HG03045 (cell line): ENCODE measurements around the gene URGCP.

ENCODE experiments used
- ATAC-seq: cut with Tn5 transposase; IDR thresholded peaks from one replicate; pipeline ENCODE4 v1.9.1; 2021; ENCODE audit warnings: mild to moderate bottlenecking, moderate library complexity; ENCODE audit not compliant: unreplicated experiment

Gene URGCP

DNA sequence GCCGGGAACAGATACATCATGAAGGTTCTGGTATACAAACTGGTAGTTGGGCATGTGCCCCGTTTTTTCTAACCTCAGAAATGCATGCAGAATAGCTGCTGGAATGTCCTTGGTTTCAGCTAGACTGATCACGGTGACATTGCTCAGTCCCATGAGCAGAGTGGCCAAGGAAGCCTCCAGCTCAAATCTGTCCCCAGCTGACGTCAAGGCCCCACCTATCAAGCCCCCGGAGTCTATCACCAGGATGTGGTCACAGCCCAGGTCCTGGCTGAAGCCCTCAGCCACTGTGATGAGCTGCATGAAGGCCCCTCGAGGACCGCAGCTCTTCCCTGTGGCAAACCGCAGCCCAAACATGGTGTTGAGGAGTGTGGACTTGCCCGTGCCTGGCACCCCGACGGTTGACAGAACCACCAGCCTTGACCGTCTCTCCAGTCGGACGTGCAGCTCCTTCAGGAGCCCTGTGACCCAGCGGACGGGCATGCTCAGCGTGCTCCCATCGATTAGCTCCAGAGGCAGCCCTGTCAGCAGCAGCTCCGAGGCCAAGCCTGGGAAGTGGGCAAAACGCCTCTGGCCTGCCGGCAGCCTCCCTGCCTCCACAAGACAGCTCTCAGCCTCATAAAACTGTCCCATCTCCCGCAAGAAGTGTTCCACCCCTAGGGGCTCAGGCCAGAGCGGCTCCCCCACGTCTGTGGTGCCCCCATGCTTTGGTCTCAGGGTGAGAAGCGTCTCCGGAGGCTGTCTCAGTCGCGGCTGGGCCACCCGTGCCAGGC lies 29.2 kb downstream of the URGCP start:
- no peak for ATAC-seq

DNA sequence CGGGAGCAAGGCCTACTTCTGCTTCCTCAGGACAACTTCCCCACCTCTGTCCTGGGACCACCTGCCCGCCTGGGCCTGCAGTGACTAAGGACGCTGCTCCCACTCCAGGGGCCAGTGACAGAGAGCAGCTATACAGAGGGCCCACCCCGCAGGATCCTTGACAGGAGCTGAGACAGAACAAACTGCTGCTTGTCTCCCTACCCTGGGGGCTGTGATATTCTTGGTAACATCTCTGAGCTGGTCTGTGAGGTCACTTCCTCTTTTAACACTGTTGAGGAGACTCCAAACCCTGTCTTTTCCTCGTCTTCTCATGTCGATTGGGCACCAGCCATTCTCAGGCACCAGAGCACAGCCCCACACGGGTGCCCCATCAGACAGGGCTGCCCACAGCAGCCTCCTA lies 30.2 kb downstream of the URGCP start:
- no peak for ATAC-seq

DNA sequence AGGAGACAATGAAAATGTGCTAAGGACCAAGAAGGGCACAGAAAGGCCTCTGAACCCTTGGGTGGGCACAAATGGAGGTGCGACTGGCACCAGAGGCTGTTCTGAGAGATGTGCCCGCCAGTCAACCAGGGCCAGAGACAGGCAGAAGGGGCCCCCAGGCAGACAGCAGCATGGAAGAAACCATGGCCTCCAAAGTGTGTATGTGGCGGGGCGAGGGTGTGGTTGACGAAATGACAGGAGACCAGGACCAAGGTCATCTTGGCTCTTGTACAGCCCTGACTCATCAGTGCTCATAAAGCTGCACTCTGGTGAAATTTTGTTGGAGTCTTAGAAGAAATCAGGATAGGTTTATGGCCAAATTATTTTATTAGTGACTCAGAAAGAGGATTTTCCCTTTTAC lies 33.1 kb downstream of the URGCP start:
- no peak for ATAC-seq

DNA sequence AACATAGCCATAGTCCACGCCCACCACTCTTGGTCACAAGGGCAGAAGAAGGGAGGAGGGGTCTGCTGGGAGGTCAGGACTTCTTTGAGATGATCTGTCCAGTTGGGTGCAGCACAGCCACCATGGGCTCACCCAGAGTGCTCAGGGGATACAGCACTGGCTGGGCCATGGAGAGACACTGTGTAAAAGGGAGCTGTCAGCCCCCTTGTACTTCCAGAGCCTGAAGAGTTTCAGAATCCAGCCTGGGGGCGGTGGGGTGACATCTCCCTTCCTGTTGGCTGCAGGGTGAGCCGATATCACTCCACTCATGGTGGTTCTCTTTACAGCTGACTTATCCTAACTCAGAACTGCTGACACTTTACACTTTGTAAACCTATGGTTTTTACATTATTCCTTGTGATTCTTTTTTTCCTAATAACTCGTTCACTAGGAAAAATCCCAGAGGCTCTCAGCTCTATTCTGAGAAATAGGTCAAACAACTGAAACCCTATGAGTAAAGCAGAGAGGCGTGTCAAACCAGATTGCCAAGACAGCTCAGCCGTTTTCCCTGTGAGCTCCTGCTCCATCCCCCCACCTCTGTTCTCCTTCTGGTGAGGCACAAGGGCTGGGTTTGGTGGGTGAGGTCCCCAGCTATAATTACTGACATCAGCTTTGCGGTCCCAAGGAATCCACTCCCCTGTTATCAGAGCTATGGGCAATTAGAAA lies 33.8 kb downstream of the URGCP start:
- no peak for ATAC-seq

DNA sequence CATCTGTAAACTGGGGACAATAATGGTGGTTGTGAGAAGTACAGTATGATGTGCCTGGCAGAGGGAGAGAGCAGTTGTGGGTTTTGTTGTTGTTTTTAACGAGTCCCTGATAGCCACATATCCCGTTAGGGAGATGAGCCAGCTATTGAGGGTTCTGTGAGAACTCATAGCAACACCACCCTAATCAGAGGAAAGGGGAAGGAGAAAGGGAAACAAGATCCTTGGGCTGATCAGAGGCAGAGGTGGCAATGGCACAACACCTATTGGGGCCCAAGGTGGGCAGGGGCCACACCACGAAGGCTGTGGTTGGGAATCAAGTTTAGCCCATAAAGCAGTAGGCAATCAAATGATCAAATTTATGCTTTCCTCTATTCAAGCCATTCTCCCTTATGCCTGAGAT lies 35.3 kb downstream of the URGCP start:
- ATAC-seq, result no peak

DNA sequence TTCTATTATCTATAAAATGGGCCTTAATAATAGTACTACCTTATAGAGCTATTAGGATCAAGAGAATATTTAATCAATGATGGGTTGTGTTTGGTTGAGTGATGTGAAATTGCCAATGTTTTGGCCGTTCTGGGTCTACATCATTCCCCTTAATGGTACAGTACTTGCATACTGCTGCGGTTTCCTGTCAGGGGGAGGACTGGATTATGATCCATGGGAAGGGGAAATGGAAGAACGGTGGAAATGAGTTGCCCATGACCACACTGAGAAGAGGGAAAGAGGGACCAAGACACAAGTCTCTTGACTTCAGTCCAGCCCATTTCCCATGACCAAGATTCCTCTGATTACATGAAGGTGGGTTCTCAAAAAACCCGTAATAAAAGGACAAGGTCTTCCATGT lies 36.1 kb downstream of the URGCP start:
- no peak for ATAC-seq

DNA sequence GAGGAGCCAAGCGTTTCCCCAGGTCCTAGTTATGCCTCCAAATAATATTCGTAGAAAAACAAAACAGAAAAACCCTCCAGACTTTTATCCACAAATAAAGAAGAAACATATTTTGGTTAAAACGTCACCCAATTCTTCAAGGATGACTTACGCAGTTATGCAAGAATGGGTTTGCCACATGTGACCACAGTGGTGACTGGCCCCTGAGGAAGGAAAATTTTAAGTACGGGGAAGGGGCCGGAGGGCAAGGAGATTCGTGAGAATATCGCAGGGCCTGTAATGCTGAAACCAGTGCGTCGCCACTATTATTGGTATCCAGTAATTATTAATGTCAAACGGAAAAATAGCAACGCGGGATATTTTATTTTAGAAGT lies 36.5 kb downstream of the URGCP start:
- peak; percentile 5 for ATAC-seq

DNA sequence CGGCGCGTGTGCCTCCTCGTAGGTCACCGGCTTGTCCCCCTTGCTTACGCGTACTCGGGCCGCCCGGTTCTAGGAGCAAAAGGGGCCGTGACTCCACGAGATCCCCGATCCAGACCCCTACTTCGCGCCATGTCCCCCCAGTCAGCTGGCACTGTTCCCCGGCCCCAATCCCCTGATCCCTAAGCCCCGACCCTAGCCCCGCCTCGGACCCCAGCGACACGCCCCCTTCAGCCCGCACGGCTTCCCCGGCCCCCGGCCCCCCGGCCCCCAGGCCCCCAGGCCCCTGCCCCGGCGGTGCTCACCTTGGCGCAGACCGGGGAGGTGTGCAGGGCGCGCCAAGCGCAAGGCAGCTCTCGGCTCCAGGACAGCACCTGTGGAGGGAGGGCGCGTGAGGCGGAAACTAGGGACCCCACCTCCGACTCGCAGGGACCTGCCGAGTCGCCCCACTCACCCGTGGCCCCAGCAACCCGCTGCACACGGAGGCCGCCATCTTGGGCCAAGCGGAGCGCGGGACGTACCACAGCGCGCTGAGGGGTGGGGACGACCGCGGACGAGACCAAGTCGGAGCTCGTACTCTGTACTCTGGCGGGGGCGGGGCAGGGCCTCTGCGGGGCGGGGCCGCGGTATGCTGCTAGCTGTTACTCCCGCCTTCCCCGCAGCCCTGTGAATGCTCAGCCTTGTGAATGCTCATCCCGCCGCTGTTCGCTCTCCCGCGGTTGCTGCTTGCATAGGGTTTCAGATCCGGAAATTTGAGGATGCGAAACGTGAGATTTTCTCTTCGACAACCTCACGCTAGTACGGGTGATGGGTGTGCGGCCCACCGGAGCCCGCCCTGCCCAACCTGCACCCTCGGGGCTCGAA lies 37.2 kb downstream of the URGCP start, which contains the start of gene MRPS24:
Gene MRPS24, minus strand, starts transcription at position 512 of the 861 bp plus-strand sequence. Its CDS starts 22 bp downstream, at position 490.
- peak; percentile 89 for ATAC-seq

DNA sequence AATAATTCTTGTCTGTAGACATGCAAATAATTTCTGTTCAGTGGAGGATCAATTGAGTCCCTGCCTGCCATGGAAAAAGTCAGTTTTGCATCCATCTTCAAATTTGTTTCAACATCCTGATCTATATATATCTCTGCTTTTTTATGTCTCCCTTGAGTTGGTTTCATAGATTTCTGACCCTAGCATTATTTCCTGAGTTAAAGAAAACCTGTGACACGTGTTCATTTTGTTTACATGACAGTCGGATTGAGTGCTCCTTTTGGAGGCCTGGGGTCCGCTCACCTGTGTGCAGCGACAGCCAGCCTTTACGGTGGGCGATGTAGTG lies 37.8 kb downstream of the URGCP start:
- peak; percentile 0 for ATAC-seq

DNA sequence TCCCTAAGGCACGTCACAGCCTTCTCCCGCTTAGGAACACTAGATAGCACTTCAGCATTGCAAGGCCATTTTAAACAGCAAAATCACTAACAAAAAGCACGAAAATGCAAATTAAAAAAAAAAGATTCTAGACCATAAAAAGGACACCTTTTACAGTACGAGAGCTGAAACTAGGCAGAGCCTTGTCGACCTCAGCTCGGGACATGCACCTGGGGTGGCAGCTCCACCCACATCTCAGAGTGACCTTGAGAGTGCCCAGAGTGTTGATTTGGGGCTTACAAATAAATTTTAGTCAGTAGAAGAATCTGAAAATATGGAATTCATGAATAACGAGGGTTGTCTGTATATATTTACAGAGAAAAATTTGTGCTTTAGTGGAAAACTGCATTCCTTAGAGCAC lies 38.2 kb downstream of the URGCP start:
- ATAC-seq, result no peak

DNA sequence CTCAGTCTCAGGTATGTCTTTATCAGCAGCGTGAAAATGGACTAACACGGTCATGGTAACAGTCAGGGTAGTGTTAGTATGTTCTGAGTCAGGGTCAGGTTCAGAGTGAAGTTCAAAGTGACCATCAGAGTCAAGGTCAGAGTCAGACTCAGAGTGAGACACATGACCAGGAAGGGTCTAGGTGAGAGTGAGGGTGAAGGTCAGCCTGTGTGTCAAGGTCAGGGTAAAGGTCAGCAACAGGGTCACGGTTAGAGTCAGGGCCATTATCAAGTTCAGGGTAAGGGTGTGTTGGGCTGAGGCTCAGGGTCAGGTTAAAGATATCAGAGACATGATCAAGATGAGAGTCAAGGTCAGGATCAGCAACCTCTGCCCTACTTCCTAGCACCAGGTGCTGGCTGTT lies 41.1 kb downstream of the URGCP start:
- ATAC-seq, result no peak

DNA sequence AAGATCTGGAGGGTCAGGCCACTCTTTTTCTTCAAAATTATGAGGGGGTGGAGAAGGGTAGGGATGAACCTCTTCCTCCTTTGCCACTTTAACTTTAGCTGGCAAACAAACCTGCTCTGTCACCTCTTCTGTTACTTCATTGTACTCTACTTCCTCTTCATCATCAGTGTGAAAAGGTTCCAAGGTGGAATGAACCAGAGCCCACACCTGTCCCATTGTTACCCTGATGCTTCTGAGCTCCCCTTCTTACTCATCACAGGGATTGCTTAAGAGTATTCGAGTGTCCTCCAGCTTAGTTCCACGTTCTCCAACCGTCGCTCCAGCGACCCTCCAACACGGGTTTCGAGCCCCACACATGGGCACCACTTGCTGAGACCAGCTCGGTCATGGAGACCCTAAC lies 42.3 kb downstream of the URGCP start:
- no peak for ATAC-seq

DNA sequence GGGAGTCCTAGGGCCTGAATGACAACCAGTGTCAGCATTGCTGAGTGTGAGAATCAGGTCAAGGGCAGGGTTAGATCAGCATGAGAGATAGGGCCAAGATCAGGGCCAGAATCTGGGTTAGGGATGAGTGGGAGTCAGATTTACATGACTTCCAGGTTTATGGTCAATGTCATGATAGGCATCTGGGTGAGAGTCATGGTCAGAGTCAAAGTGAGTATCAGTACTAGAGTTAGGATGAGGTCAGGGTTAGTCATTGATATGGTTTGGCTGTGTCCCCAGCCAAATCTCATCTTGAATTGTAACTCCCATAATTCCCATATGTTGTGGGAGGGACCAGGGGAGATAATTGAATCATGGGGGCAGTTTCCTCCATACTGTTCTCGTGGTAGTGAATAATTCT lies 49.4 kb downstream of the URGCP start:
- no peak for ATAC-seq

DNA sequence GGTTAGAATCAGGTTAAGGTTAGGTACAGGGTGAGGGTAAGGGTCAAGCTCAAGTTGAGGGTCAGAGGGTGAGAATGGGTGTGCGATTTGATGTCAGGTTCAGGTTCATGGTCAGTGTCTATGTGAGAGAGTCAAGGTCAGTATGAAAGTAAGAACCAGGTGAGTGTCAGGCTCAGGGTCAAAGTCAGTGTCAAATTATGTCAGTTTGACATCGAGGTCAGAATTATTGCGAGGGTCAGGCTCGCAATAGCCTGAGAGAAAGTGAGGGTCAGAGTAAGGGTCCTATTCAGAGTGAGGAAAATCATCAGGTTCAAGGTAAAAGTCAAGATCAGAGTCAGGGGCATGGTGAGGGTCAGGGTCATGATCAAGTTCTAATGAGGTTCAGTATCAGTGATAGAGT lies 50.1 kb downstream of the URGCP start:
- no peak for ATAC-seq

DNA sequence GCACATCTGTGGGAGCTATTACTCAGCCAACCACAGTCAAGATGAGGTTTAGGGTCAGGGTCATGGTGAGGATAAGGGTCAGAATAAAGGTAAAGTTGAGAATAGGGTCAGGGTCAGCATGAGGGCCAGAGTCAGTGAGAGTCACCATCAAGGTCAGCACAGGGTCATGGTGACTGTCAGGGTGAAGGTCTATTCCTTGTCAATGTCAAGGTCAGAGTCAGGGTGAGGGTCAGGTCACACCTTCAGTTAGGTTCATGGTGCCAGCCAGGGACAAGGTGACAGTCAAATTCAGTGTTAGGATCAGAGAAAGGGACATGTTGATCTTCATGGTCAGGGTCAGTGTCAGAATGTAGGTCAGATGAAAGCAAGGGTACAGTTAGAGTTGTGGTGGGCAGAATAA lies 51.2 kb downstream of the URGCP start:
- no peak for ATAC-seq

DNA sequence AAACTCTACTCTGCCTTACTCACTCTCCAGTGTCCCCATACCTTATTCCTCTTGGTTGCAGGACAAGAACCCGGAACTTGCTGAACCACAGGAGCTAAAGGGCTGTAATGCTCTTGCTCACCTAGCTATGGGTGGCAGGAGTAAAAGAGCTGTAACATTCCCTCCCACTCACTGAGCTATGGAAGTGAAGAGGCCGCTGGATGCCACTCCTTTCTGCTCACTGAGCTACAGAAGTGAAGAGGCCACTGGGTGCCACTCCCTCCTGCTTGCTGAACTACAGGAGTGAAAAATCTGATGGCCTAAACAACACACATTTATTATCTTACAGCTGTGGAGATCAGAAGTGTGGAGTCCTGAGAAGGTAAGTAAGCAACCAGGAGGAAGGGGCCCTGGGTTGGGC lies 54.6 kb downstream of the URGCP start:
- ATAC-seq, result no peak

DNA sequence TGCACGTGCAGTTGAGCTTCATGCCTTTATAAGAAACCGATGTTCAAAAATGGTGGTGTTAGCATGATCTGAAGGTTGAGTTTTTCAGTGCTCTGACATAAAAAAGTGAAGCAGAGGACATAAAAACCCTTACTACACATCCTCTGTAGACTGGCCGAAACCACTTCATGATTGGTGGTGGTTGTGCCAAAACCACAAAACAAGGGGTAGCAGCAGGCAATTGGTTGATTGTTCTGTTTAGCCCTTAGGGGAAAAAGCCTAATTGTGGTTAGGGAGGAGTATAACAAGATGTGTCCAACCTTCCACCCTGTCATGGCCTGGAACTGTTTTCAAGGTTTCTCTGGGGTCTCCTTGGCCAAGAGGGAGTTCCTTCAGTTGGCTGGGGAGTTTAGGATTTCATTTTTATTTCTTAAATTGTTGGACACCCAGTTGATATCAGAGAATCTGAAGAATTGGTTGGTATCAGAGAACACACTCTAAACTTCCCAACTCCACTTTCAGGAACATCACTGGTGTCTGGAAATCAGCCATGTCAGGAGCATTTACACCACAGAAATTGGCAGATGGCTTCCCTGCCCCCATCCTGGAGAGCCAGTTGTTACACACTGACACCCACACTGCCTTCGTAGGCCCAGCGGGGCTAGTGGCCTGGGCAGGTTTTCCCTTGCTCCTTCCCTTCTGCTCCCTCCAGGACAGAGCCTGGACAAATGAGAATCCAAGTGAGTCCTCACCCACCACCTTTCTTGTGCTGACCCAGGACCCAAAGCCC lies 55.9 kb downstream of the URGCP start:
- no peak for ATAC-seq

DNA sequence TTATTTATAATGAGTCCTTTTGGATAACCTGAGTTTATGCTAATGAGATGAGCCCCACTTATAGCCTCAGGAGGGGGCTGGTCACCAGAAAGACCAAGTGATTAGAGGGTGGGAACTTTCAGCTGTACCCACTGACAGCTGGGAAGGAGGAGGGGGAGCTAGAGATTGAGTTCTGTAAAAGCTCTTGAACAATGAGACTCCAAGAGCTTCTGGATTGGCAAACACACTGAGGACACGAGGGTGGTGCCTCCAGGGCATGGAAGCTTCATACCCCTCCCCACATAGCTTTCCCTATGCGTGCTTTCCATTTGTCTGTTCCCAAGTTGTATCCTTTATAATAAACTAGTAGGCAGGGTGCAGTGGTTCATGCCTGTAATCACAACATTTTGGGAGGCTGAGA lies 57.3 kb downstream of the URGCP start:
- no peak for ATAC-seq

DNA sequence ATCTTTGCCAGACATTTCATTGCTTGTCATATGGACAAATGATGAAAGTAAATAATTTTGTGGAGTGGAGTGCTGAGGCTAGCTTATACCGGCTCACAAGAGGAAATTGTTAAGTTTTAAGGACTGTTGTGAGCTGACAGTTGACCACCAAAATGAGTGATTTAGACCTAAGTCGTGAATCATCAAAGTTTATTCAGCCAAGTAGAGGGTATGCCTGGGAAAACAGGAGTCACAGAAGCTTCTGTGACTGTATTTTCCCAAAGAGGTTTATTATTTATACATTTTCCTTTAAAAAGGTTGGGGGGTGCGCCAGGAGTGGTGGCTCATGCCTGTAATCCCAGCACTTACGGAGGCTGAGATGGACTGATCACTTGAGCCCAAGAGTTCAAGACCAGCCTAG lies 58.9 kb downstream of the URGCP start:
- ATAC-seq, result no peak

DNA sequence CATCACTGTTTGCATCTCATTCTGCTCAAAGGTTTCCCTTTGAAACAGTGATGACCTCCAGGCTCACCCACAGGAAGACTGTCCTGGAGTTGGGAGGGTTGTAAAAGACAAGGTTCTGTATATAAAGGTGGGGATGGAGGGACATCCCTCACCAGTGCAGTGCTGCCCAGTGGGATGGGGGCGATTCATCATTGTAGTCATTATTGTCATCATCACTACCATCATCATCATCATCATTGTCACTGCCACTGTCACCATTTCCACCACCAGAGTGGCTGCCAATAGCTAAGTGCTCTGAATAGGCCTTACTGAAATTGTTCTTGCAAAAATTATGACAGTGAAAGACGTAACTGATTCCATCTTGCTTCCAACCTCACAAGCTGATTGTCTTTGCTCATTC lies 61.7 kb downstream of the URGCP start:
- no peak for ATAC-seq

DNA sequence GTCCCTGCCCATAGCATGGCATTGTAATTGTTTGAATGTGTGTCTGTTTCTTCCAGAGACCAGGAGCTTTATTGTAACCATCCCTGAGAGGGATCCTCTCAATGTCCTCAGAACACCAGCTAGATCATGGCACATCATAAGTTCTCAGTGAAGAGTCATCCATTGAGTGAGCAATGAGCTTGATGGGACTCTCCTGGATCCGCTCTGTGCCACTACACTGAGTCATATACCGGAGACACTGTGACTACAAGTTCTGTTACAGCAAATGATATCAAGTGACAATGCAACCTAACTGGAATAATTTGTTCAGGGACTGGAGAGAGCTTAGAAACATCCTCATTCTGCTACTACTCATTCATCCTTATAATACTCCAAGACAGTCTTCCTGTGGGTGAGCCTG lies 62.1 kb downstream of the URGCP start:
- ATAC-seq, result no peak
